Neural progenitor cell (in vitro differentiated cells): Measurements from ENCODE around the gene JAM2.

Source experiments
- CTCF ChIP-seq: fragments of 200-600 bp; sonication (generic); IDR thresholded peaks from 2 replicates; pipeline ENCODE4 v1.5.1; 2017; ENCODE audit warnings: antibody characterized with exemption, mild to moderate bottlenecking
- EZH2 ChIP-seq: fragments of 200-600 bp; sonication (generic); IDR thresholded peaks from 2 replicates; pipeline ENCODE4 v1.6.1; 2017; ENCODE audit warnings: antibody characterized with exemption, mild to moderate bottlenecking, moderate library complexity
- EZH2phosphoT487 ChIP-seq: fragments of 200-600 bp; sonication (generic); IDR thresholded peaks from 2 replicates; pipeline ENCODE4 v1.6.1; 2017; ENCODE audit warnings: antibody characterized with exemption

DNA sequence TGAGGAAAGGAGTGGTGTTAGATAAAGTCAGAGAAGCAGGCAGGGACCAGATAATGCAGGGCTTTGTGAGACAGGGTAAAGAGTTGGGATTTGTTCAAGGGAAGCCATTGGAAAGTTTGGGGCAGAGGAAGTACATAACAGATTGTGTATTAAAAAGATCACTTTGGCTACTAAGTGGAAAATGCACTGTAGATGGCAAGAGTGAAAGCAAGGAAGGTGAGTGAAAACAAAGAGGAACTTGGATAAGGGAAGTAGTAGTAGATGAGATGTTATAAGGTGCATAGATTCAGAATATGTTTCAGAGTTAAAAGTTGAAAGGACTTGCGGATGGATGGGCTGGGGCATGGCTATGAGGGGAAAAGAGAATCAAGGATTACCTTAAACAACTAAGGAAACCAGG is 49.2 kb upstream of the JAM2 start:
- TF ChIP-seq CTCF = no peak
- TF ChIP-seq EZH2phosphoT487 = no peak
- TF ChIP-seq EZH2 = no peak
